CD4-positive, alpha-beta T cell treated with Interleukin-17A for 1 hour (primary cell): Measurements from ENCODE around the gene SCAANT1.

Experiments used
- DNase-seq: peaks from one replicate; pipeline ENCODE4 v3.0.0-alpha.2; 2020

SCAANT1 gene

GRCh38 chr3:63911873-63912767 is at the start of gene SCAANT1:
TSS of gene SCAANT1 (minus strand) at chr3:63912383.
- peak; percentile 89 for DNase-seq

GRCh38 chr3:63961891-63962290 is 49.7 kb upstream of the SCAANT1 start:
- peak; percentile 81 for DNase-seq

GRCh38 chr3:63960048-63960711 is 48.0 kb upstream of the SCAANT1 start:
- no peak for DNase-seq

- no peak for DNase-seq
These were observed 47.0 kb upstream of the SCAANT1 start for GRCh38 chr3:63959146-63959545.

GRCh38 chr3:63955830-63956545 is 43.8 kb upstream of the SCAANT1 start:
- no peak for DNase-seq

- DNase-seq: no peak
These were observed 43.0 kb upstream of the SCAANT1 start for GRCh38 chr3:63955036-63955650.

- no peak for DNase-seq
These were observed 42.0 kb upstream of the SCAANT1 start for GRCh38 chr3:63954182-63954581.

- no peak for DNase-seq
These were observed 40.0 kb upstream of the SCAANT1 start for GRCh38 chr3:63952248-63952594.

- peak; percentile 27 for DNase-seq
These were observed 39.5 kb upstream of the SCAANT1 start for GRCh38 chr3:63951492-63952247.

GRCh38 chr3:63950698-63951097 is 38.5 kb upstream of the SCAANT1 start:
- DNase-seq: no peak

GRCh38 chr3:63949005-63949404 is 36.8 kb upstream of the SCAANT1 start:
- DNase-seq: no peak

GRCh38 chr3:63947594-63947993 is 35.4 kb upstream of the SCAANT1 start:
- no peak for DNase-seq

- no peak for DNase-seq
These were observed 34.6 kb upstream of the SCAANT1 start for GRCh38 chr3:63946753-63947152.

- DNase-seq: no peak
These were observed 33.4 kb upstream of the SCAANT1 start for GRCh38 chr3:63945558-63946096.

GRCh38 chr3:63943678-63944077 is 31.5 kb upstream of the SCAANT1 start:
- no peak for DNase-seq

- no peak for DNase-seq
These were observed 30.3 kb upstream of the SCAANT1 start for GRCh38 chr3:63942528-63942927.

GRCh38 chr3:63940389-63940757 is 28.2 kb upstream of the SCAANT1 start:
- DNase-seq: no peak

GRCh38 chr3:63937661-63938651 is 25.8 kb upstream of the SCAANT1 start:
- DNase-seq: peak; percentile 30

GRCh38 chr3:63936925-63937324 is 24.7 kb upstream of the SCAANT1 start:
- DNase-seq: no peak

GRCh38 chr3:63934041-63934866 is 22.1 kb upstream of the SCAANT1 start:
- peak; percentile 59 for DNase-seq
